ENCODE measurements around the gene OOSP4B. TPM values are rescaled to one million over a fixed set of nuclear protein-coding genes. Genes with fewer than 3 reads are reported as not detected.
"Not testable (repeated sequence)": the region's sequence is repeated elsewhere in the genome, so short reads cannot be mapped to it uniquely, and the experiment has no call there.

OOSP4B gene
- polyA plus RNA-seq, 3 donors: not detected

GRCh38 chr11:60018058-60018457 is 1.1 kb downstream of the OOSP4B start:
- H3K4me1 Mint-ChIP-seq: peaks cover 2% of the 10 kb centered on the region
- no peak for DNase-seq
- Histone ChIP-seq H3K79me2 (ENCODE audit: insufficient read depth, low read length) (no peaks in the 10 kb centered on the region), H2AFZ (ENCODE audit: insufficient read depth, low read depth, low read length, poor library complexity, severe bottlenecking) (no peak overlapping the region), H3K4me3 (replicated peaks in 1 of 3; ENCODE audit: low read depth in 2 of 3, low read length in 3 of 3) (no peak overlapping the region), H3K27me3 (ENCODE audit: control insufficient read depth in 2 of 2, insufficient read depth in 2 of 2, low read length in 2 of 2) (no peaks in the 10 kb centered on the region), H3K9ac (ENCODE audit: insufficient read depth, low read length, poor library complexity, severe bottlenecking) (no peak overlapping the region), H3K4me2 (replicated peaks; ENCODE audit: extremely low read depth, low read length, poor library complexity, severe bottlenecking) (no peak overlapping the region), H3K9me3 (replicated peaks in 1 of 2; ENCODE audit: control insufficient read depth in 1 of 2, insufficient read depth in 1 of 2, low read length in 2 of 2) (peaks cover 0 to 10% of the 10 kb centered on the region in 2 donors), H4K20me1 (ENCODE audit: insufficient read depth, low read length) (no peaks in the 10 kb centered on the region), H3K4me1 (ENCODE audit: control insufficient read depth in 1 of 2, insufficient read depth in 2 of 2, low read length in 2 of 2) (no peaks in the 10 kb centered on the region), H3K36me3 (replicated peaks in 1 of 2; ENCODE audit: control insufficient read depth in 1 of 2, insufficient read depth in 2 of 2, low read length in 2 of 2) (no peaks in the 10 kb centered on the region), H3K27ac (ENCODE audit: low read depth in 1 of 2, low read length in 2 of 2) (no peak overlapping the region)
- no peak for TF ChIP-seq CTCF (IDR thresholded peaks at IDR 0.05)
- peaks cover 0 to 4% of the 10 kb centered on the region in 2 donors for H3K36me3 Mint-ChIP-seq
- no peak overlapping the region for H3K4me3 Mint-ChIP-seq
- peaks cover 0 to 3% (median 0%) of the 10 kb centered on the region in 3 donors for H3K27me3 Mint-ChIP-seq (ENCODE audit: low read depth in 3 of 3)
- 100% methylated on average over 2 of the region's 8 CpGs for WGBS (ENCODE audit: insufficient coverage)
- peaks cover 0 to 13% (median 4%) of the 10 kb centered on the region in 7 donors for H3K9me3 Mint-ChIP-seq
- H3K27ac Mint-ChIP-seq: no peak overlapping the region
- intact Hi-C loops (cut with micrococcal nuclease): no loop called here

- H3K9me3 ChIP-seq (replicated peaks in 1 of 2; ENCODE audit: control insufficient read depth in 1 of 2, insufficient read depth in 1 of 2, low read length in 2 of 2): peaks cover 0 to 10% of the 10 kb centered on the region in 2 donors
- WGBS (ENCODE audit: insufficient coverage): 97% methylated on average over 19 of the region's 27 CpGs
- H3K4me3 ChIP-seq (replicated peaks in 1 of 3; ENCODE audit: low read depth in 2 of 3, low read length in 3 of 3); H3K4me1 ChIP-seq (ENCODE audit: control insufficient read depth in 1 of 2, insufficient read depth in 2 of 2, low read length in 2 of 2); H2AFZ ChIP-seq (ENCODE audit: insufficient read depth, low read depth, low read length, poor library complexity, severe bottlenecking); intact Hi-C loops (cut with micrococcal nuclease); H3K36me3 ChIP-seq (replicated peaks in 1 of 2; ENCODE audit: control insufficient read depth in 1 of 2, insufficient read depth in 2 of 2, low read length in 2 of 2); H3K27me3 ChIP-seq (ENCODE audit: control insufficient read depth in 2 of 2, insufficient read depth in 2 of 2, low read length in 2 of 2); H3K4me1 Mint-ChIP-seq; H3K9ac ChIP-seq (ENCODE audit: insufficient read depth, low read length, poor library complexity, severe bottlenecking); H3K27ac ChIP-seq (ENCODE audit: low read depth in 1 of 2, low read length in 2 of 2); H4K20me1 ChIP-seq (ENCODE audit: insufficient read depth, low read length); H3K4me3 Mint-ChIP-seq; H3K27ac Mint-ChIP-seq; H3K36me3 Mint-ChIP-seq; DNase-seq; H3K79me2 ChIP-seq (ENCODE audit: insufficient read depth, low read length); H3K27me3 Mint-ChIP-seq (ENCODE audit: low read depth in 3 of 3); H3K4me2 ChIP-seq (replicated peaks; ENCODE audit: extremely low read depth, low read length, poor library complexity, severe bottlenecking): not testable (repeated sequence)
- peaks cover 0 to 13% (median 4%) of the 10 kb centered on the region in 7 donors for H3K9me3 Mint-ChIP-seq
These were observed 3.4 kb downstream of the OOSP4B start for GRCh38 chr11:60020376-60020775.

Data from CD14-positive monocyte (primary cell).